GM18499 (cell line): ENCODE results near the gene RAB3C.

Experiments
- ATAC-seq: cut with Tn5 transposase; IDR thresholded peaks from one replicate; pipeline ENCODE4 v1.9.1; 2021; ENCODE audit warnings: moderate number of reproducible peaks; ENCODE audit not compliant: insufficient read depth, unreplicated experiment

The RAB3C gene

GRCh38 chr5:58717303-58718007, 134.6 kb downstream of the RAB3C start:
- no peak for ATAC-seq

- no peak for ATAC-seq
Observed at GRCh38 chr5:58718269-58718978, 135.5 kb downstream of the RAB3C start.

DNA sequence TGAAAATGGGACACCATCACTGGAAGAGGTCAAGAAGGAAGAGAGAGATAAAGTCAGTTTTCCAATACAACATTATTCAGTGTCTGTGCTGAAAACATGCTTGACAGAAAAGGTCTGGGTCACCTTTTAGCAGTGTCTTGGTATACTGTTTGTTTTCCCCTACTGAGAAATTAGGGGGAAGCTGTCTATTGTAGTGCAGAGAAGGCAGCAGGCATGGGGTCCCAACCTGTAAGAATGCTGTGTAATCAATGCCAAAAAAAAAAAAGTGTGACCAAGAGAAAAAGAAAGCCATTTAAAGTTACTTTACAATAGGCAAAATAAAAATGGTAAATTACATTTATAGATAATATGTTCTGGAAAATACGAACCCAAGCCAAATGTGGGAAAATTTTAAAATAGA, 139.3 kb downstream of the RAB3C start:
- ATAC-seq: no peak

GRCh38 chr5:58724992-58725391, 142.1 kb downstream of the RAB3C start:
- no peak for ATAC-seq

- ATAC-seq: no peak
Observed at GRCh38 chr5:58731641-58732040, 148.8 kb downstream of the RAB3C start.

DNA sequence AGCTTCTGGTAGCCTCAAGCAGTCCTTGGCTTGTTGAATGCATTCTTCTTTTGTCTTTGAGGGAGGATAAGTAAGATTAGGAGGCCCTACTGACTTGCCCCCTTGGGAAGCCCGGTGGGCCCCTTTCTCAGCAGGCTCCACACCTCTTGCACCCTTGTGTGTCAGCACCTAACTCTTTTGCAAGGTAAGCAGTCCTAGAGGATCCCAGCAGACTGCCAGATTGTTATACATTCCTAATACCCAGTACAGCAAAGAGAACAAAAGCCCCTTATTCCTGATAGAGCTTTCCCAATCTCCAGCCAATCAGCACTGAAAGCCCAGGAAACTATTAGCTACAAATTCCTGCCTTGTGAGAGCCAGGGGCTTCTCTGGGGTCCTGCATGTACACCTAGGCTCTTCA, 152.8 kb downstream of the RAB3C start:
- no peak for ATAC-seq

GRCh38 chr5:58736214-58736613, 153.3 kb downstream of the RAB3C start:
- no peak for ATAC-seq

- ATAC-seq: no peak
Observed at GRCh38 chr5:58737671-58738070, 154.8 kb downstream of the RAB3C start.

DNA sequence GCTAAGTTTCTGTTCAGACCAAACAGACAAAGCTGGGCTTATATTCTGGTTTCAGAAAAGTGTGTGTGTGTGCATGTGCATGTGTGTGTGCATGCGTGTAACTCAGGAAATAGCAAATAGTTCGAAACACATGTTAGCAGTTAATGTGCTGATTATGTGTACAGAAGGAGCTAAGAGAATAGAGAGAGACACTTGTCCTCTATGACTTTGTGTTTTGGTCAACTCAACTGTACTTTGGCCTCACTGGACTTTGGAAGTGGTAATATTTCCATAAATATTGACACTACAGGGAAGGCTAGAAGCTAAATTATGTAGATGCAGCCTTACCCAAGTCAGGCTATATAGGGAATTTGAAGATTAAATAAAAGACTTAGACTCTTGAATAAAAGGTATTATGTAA, 155.5 kb downstream of the RAB3C start:
- ATAC-seq: no peak

DNA sequence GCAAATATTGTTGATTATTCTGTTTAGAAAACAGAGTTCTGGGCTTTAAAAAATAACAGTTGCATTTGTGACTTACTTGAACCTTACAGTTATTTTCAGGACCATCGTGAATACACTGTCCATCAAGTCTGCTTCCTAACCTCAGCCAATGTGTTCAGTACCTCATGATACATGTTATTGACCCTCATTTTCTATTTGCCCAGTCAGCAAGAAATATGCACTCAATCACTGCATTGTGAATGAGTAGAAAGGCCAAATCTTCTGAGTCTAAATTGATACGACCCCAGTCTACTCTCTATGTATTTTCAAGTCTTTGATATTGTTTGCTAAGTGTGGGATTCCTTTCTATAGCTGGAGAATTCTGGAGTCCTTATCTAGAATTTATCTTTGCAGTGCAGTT, 156.2 kb downstream of the RAB3C start:
- no peak for ATAC-seq

DNA sequence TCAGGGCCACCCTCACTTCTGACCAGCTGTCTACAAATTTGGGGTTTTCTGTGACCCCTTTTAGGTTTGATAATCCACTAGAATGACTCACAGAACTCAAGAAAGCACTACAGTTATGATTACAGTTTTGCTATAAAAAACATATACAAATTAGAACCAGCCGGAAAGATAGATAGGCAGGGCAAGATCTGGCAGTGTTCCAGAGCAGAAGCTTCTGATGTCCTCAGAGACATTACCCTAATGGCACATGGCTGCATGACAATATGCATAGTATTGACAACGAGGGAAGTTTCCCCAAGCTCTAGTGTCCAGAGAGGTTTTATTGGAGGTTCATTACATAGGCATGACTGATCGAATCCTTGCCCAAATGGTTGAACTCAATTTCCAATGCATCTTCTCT, 158.1 kb downstream of the RAB3C start:
- ATAC-seq: no peak

DNA sequence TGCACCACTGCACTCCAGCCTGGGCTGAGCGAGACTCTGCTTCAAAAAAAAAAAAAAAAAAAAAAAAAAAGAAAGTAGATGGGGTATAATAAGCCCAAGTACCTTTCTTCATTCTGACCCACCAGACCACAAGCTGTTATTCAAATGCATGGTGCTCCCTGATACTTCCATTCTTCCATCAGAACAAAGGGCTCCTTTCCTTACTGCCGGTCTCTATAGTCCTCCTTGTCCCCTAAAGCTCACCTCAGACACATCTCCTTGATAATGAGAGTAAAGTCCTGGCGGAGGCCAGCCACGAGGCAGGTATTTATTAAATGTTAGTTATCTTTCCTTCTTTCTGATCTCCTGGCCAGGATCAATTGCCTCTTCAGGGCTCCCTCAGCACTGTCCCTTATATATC, 162.5 kb downstream of the RAB3C start:
- ATAC-seq: no peak

- ATAC-seq: no peak
Observed at GRCh38 chr5:58746321-58746720, 163.4 kb downstream of the RAB3C start.

DNA sequence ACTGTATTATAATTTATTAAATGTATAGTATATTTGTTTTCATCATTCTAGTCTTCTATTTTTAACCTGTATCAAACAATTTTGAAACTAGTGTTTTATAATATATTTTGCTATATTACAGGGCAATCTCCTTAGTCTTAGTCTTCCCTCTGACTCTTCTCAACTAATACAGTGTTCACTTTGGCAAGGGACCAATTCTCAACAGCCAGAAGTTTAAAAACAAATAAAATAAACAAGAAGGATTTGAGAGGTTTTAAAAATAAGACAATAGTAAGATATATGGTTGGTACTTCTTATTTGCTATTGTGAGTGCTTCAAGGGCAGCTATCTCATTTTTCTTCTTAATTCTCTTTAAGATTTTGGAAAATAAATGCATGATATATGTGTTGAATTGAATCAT, 167.2 kb downstream of the RAB3C start:
- no peak for ATAC-seq

- no peak for ATAC-seq
Observed at GRCh38 chr5:58751222-58751837, 168.5 kb downstream of the RAB3C start.

- no peak for ATAC-seq
Observed at GRCh38 chr5:58752104-58752503, 169.2 kb downstream of the RAB3C start.

DNA sequence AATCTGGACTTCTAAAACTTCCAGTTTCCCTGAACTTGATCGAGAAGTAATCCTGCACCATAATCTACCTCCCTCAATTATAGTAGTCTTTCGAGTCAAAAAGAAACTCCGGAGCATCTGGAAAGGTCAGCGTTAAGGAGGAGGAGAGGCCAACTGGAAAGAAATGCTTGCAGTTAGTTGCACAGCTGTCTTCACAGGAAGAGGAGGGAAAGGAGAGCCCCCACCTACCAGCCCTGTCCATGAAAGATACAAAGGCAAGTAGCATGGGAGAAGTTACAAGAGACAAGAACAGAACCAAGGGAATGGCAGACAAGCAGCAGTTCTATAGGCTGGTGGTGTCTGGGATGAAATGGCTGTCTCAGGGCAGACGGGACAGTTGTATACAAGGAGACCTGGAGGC, 170.6 kb downstream of the RAB3C start:
- no peak for ATAC-seq

DNA sequence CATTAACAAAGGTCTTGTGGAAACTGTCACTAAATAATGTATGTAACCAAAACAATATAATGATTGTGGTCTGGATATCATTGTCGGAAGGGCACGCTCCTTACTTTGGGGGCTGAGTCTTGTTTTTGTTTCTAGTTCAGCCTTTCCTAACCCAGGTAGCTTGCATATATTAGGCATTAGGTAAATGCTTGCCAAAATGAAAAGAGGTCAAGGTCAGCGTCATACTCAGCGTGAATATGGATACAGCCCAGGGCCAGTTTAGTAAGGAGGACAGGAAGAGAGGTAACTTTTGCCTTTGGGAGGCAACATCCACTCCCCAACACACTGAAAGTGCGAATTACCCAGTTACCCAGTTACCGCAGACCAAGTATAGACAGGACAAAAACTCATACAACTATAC, 171.4 kb downstream of the RAB3C start:
- ATAC-seq: no peak

GRCh38 chr5:58755397-58755796, 172.5 kb downstream of the RAB3C start:
- ATAC-seq: no peak

DNA sequence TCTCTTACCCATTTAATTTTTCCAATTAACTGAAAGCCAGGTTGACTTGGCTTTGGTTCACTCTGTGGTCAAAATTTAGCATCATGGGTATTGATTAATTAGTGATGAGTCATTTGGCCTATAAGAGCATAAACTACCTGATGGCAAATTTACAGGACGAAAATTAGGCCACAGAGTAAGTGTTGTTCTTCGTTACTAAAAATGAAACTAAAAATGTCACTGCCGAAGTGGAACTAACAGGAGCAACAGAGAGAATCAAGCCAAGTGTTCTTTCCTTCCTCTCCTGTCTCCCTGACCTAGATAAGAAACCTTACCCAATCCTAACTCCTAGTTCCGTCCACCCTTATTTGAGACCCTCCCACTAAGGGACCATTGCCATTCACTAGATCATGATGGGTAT, 176.9 kb downstream of the RAB3C start:
- ATAC-seq: peak; percentile 81

DNA sequence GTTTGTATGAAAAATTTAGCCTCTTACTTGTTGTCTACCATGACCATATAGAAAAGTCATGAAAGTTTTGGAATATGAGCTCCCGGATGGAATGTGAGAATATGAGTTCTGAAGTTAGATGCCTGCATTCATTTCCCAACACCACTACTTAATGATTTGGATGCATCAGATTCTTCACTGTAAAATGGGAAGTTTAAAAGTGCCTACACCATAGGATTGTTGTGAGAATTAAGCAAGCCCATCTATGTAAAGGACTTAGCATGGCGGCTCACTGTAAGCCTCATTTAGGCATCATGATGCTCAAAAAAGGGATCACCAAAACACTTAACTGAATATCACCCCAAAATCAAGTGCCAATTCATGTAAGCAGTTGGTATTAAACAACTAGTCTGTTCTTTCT, 177.3 kb downstream of the RAB3C start:
- no peak for ATAC-seq

DNA sequence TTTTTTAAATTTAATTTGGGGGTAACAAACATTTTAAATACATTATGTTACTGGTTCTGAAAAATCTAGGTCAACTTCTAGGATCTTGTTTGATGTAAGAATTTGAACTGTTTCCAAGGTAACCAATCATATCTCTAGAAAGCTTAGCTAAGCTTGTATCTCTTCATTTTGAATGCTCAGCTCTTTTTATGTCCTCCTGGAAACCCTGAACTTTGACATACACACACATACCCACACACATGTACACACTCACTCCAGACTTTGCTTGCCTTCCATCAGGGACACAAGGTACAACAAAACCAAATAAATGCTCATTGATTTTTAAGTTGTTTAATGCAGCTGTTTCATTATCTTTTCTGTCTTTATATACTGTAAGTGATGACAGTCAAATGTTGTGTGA, 178.5 kb downstream of the RAB3C start:
- ATAC-seq: no peak
